RWPE2 (cell line): ENCODE measurements around the gene OMP.
"Not testable (repeated sequence)": the region's sequence is repeated elsewhere in the genome, so short reads cannot be mapped to it uniquely, and the experiment has no call there.

Source experiments
- ATAC-seq: fragments of 200-7000 bp; cut with Tn5 transposase; 3 replicates; pipeline ENCODE4 v1.9.1; 2021; ENCODE audit warnings: low read depth
- DNase-seq: peaks from one replicate; pipeline ENCODE4 v3.0.0-alpha.2; 2020; ENCODE audit warnings: low spot score
- H3K27ac ChIP-seq: fragments of 450-650 bp; 2 replicates; pipeline ENCODE4 v1.5.1; 2017; ENCODE audit warnings: mild to moderate bottlenecking; ENCODE audit not compliant: poor library complexity, severe bottlenecking
- H3K27me3 ChIP-seq: fragments of 250-450 bp; sonication (Bioruptor Pico); 2 replicates; pipeline ENCODE4 v1.5.1; 2021; ENCODE audit warnings: mild to moderate bottlenecking, moderate library complexity; ENCODE audit not compliant: insufficient read depth, poor library complexity, severe bottlenecking
- H3K36me3 ChIP-seq: fragments of 250-450 bp; sonication (Bioruptor Pico); 2 replicates; pipeline ENCODE4 v1.5.1; 2020; ENCODE audit warnings: low read depth, mild to moderate bottlenecking, moderate library complexity
- H3K4me1 ChIP-seq: fragments of 250-450 bp; sonication (Bioruptor Pico); 2 replicates; pipeline ENCODE4 v1.5.1; 2021; ENCODE audit warnings: mild to moderate bottlenecking, moderate library complexity; ENCODE audit not compliant: insufficient read depth, poor library complexity, severe bottlenecking
- H3K4me3 ChIP-seq: fragments of 250-450 bp; sonication (Bioruptor Pico); 2 replicates; pipeline ENCODE4 v1.5.1; 2021; ENCODE audit warnings: mild to moderate bottlenecking, moderate library complexity; ENCODE audit not compliant: severe bottlenecking
- H3K9me3 ChIP-seq: fragments of 250-450 bp; sonication (Bioruptor Pico); 2 replicates; pipeline ENCODE4 v1.5.1; 2021; ENCODE audit warnings: mild to moderate bottlenecking, moderate library complexity; ENCODE audit not compliant: severe bottlenecking
- TF ChIP-seq, protein P1 (sequence below): fragments of 450-650 bp; IDR thresholded peaks from one replicate; pipeline ENCODE4 v1.5.1; 2017; ENCODE audit warnings: mild to moderate bottlenecking, moderate library complexity; ENCODE audit not compliant: poor library complexity, severe bottlenecking

Gene OMP

DNA sequence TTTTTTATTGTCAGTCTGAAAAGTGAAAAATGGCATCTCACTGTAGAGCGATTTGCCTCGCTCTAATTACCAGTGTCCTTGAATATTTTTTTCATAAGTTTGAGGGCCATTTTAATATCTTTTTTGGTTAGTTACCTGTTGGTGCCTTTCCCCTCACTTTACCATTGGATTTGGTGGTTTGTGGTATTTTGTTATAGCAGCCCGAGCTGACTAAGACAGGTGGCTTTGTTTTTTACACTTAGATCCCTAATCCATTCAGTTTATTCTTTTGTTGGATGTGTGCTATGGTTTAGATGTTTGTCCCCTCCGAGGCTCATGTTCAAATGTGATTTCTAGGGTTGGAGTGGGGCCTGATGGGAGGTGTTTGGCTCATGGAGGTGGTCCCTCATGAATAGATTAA, 42.4 kb upstream of the OMP start:
- H3K4me3 ChIP-seq = no peak overlapping the region
- DNase-seq (no peak), ATAC-seq (no peak)
- TF ChIP-seq, protein P1, sequence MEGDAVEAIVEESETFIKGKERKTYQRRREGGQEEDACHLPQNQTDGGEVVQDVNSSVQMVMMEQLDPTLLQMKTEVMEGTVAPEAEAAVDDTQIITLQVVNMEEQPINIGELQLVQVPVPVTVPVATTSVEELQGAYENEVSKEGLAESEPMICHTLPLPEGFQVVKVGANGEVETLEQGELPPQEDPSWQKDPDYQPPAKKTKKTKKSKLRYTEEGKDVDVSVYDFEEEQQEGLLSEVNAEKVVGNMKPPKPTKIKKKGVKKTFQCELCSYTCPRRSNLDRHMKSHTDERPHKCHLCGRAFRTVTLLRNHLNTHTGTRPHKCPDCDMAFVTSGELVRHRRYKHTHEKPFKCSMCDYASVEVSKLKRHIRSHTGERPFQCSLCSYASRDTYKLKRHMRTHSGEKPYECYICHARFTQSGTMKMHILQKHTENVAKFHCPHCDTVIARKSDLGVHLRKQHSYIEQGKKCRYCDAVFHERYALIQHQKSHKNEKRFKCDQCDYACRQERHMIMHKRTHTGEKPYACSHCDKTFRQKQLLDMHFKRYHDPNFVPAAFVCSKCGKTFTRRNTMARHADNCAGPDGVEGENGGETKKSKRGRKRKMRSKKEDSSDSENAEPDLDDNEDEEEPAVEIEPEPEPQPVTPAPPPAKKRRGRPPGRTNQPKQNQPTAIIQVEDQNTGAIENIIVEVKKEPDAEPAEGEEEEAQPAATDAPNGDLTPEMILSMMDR = no peak
- no peaks in the 10 kb centered on the region for H3K36me3 ChIP-seq
- no peak overlapping the region for H3K27ac ChIP-seq
- H3K4me1 ChIP-seq = no peaks in the 10 kb centered on the region
- H3K27me3 ChIP-seq = no peaks in the 10 kb centered on the region
- peaks cover 5% of the 10 kb centered on the region for H3K9me3 ChIP-seq

DNA sequence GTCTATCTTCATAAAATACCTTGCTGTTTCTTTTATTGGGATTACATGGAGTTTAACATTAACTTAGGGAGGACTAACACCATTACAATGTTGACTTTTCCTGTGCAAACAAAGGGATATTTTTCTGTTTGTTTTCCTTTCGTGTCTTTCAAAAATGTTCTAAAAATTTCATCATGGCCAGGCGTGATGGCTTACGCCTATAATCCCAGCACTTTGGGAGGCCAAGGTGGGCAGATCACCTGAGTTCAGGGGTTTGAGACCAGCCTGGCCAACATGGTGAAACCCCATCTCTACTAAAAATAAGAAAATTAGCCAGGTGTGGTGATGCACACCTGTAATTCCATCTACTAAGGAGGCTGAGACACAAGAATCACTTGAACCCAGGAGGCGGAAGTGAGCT, 41.4 kb upstream of the OMP start:
- not testable (repeated sequence) for DNase-seq, ATAC-seq, H3K27me3 ChIP-seq, H3K9me3 ChIP-seq, H3K4me1 ChIP-seq, H3K36me3 ChIP-seq, H3K4me3 ChIP-seq, H3K27ac ChIP-seq

DNA sequence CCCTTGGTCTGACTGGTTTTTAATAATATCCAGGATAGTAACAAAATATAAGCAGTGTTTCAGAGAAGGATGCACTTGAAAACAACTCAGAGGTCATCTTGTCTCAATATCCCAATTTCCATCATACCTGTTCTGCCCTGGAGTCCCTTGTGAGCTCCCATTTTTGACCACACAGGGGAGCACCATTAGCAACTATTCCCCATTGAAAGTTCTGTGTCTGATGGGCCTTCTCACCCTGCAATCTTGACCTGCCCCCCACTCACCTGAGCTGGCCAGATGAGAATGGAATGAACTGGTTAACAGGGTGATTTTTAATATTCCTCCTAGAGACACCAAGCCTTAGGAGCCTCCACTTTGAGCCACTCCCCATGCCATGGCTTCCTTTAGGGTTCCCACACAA, 39.7 kb upstream of the OMP start:
- Histone ChIP-seq H3K36me3 (no peaks in the 10 kb centered on the region), H3K4me3 (no peak overlapping the region), H3K4me1 (no peaks in the 10 kb centered on the region), H3K9me3 (no peaks in the 10 kb centered on the region), H3K27me3 (no peaks in the 10 kb centered on the region), H3K27ac (no peak overlapping the region)
- DNase-seq = no peak
- no peak for ATAC-seq
- TF ChIP-seq, protein P1 = peak; percentile 13

DNA sequence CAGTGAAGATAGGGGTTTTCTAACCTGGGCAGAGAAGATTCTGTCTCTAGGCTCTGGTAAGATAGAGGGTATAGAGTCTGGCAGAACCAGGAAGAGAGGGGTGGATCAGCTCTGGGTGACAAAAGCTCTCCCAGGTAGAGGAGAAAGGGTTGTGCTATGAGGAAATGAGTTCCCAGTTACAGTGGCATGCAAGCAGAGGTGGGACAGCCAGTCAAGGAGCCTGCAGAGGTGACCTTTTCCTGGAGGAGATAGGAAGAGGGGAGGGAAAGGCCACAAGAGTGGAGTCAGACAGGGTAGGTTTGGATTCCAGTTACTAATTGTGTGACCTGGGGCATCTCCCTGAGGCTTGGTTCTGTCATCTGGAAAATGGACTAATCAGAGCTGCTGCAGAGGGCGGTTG, 39.2 kb upstream of the OMP start:
- no peak overlapping the region for H3K27ac ChIP-seq
- H3K9me3 ChIP-seq = no peaks in the 10 kb centered on the region
- H3K36me3 ChIP-seq = no peaks in the 10 kb centered on the region
- no peak for ATAC-seq
- H3K4me1 ChIP-seq = no peaks in the 10 kb centered on the region
- TF ChIP-seq, protein P1 = no peak
- no peak overlapping the region for H3K4me3 ChIP-seq
- DNase-seq = no peak
- no peaks in the 10 kb centered on the region for H3K27me3 ChIP-seq

DNA sequence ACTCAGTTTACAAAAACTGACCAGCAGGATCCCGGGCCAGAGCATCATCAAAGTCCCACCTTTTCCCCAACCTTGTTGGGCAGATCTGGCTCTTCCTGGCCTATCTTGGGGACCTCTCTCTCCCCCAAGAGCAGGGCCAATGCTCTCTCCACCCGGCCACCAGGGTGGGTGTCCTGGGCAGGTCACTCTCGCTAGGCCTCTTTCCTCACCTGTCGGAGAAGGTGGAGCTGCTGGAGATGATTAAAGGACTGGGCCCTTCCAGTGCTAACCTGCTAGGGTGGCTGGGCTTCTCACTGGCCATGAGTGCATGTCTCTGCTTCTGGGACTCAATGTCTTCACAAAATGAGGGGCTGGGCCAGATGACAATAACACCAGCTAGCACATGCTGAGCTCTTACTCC, 38.8 kb upstream of the OMP start:
- H3K27ac ChIP-seq = no peak overlapping the region
- no peak overlapping the region for H3K4me3 ChIP-seq
- no peaks in the 10 kb centered on the region for H3K4me1 ChIP-seq
- DNase-seq = no peak
- no peak for ATAC-seq
- no peaks in the 10 kb centered on the region for H3K9me3 ChIP-seq
- TF ChIP-seq, protein P1 = no peak
- H3K27me3 ChIP-seq = no peaks in the 10 kb centered on the region
- H3K36me3 ChIP-seq = no peaks in the 10 kb centered on the region
